Measurements from ENCODE around the gene COL5A1.

- TF ChIP-seq GATA2 (IDR thresholded peaks at IDR 0.05; ENCODE audit: low read depth, low read length), result no peak
- TF ChIP-seq GATA3 (IDR thresholded peaks at IDR 0.05; ENCODE audit: low read depth, low read length), result no peak
Observed at GRCh38 chr9:134843740-134844139, 202.1 kb downstream of the COL5A1 start.

Data from SH-SY5Y (cell line).